Measurements from ENCODE around the gene SPDYC. TPM values are rescaled to one million over a fixed set of nuclear protein-coding genes. Genes with fewer than 3 reads are reported as not detected.

Gene SPDYC
- total and polyA plus RNA-seq, 2 of the 13 experiments (the other 11 are each of a cell fraction or from before 2014, with no cell fraction given): 0.15 to 0.33 TPM

DNA sequence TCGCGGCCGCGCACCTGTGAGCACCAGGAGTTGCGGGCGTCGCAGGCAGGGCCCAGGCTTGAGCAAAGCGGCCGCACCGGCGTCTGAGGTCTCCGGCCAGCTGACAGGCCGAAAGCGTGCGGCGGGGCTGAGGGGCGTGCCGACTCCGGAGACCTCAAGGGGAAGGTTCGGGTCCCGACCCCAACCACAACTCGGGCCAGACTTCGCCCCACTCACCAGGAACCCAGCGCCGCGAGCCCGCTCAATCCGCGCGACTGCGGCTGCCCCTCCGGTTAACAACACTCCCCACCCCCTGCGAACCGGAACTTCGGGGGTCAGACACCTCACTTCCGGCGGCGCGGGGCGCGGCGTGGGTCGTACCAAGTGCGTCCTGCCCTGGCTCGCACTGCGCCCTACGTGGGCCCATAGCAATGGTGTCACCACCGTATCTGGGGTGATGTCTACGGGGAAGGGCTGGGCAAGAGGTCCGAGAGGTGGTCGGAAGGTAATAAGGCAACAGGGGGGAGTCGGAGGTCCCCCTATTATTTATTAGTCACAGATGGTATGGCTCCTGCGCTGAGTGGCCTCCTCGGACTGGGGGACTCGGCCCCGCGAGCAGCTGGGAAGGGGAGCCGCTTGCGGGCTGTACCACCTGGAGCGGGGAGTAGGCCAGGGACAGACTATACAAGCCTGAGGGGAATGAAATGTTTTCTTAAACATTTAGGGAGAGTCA, 35.6 kb upstream of the SPDYC start, which contains the start of gene SYVN1 (continued):
- TF ChIP-seq, protein P1, sequence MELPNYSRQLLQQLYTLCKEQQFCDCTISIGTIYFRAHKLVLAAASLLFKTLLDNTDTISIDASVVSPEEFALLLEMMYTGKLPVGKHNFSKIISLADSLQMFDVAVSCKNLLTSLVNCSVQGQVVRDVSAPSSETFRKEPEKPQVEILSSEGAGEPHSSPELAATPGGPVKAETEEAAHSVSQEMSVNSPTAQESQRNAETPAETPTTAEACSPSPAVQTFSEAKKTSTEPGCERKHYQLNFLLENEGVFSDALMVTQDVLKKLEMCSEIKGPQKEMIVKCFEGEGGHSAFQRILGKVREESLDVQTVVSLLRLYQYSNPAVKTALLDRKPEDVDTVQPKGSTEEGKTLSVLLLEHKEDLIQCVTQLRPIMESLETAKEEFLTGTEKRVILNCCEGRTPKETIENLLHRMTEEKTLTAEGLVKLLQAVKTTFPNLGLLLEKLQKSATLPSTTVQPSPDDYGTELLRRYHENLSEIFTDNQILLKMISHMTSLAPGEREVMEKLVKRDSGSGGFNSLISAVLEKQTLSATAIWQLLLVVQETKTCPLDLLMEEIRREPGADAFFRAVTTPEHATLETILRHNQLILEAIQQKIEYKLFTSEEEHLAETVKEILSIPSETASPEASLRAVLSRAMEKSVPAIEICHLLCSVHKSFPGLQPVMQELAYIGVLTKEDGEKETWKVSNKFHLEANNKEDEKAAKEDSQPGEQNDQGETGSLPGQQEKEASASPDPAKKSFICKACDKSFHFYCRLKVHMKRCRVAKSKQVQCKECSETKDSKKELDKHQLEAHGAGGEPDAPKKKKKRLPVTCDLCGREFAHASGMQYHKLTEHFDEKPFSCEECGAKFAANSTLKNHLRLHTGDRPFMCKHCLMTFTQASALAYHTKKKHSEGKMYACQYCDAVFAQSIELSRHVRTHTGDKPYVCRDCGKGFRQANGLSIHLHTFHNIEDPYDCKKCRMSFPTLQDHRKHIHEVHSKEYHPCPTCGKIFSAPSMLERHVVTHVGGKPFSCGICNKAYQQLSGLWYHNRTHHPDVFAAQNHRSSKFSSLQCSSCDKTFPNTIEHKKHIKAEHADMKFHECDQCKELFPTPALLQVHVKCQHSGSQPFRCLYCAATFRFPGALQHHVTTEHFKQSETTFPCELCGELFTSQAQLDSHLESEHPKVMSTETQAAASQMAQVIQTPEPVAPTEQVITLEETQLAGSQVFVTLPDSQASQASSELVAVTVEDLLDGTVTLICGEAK (IDR thresholded peaks at IDR 0.05): peak; percentile 68
- TF ChIP-seq, protein P1 (CRISPR knock-in tag; IDR thresholded peaks at IDR 0.05): peak; percentile 44
- TF ChIP-seq CREB1 (IDR thresholded peaks at IDR 0.05) (peak; percentile 82), CREB1 (CRISPR knock-in tag; IDR thresholded peaks at IDR 0.05) (peak; percentile 93), ZNF549 (CRISPR knock-in tag; IDR thresholded peaks at IDR 0.05) (no peak), JARID2 (CRISPR knock-in tag; IDR thresholded peaks at IDR 0.05; ENCODE audit: insufficient replicate concordance) (peak; percentile 37), KLF12 (CRISPR knock-in tag; IDR thresholded peaks at IDR 0.05; ENCODE audit: borderline replicate concordance) (no peak; the same call in 1 of the 2 replicates), CBX2 (IDR thresholded peaks at IDR 0.05; ENCODE audit: low read depth, low read length) (no peak), CBX2 (CRISPR knock-in tag; IDR thresholded peaks at IDR 0.05; ENCODE audit: low read depth) (no peak), ZNF788 (CRISPR knock-in tag; IDR thresholded peaks at IDR 0.05; ENCODE audit: borderline replicate concordance) (peak; percentile 76; the same call in 1 of the 2 replicates), CAMTA2 (CRISPR knock-in tag; IDR thresholded peaks at IDR 0.05; ENCODE audit: borderline replicate concordance) (no peak), ZNF274 (CRISPR knock-in tag; IDR thresholded peaks at IDR 0.05) (peak; percentile 91), ELF3 (CRISPR knock-in tag; IDR thresholded peaks at IDR 0.05) (peak; percentile 55; the same call in 1 of the 2 replicates), MATR3 (CRISPR knock-in tag; IDR thresholded peaks at IDR 0.05) (no peak), ZNF10 (CRISPR knock-in tag; IDR thresholded peaks at IDR 0.05; ENCODE audit: borderline replicate concordance, low read depth) (no peak), TBP (CRISPR knock-in tag; IDR thresholded peaks at IDR 0.05) (no peak)
- TF ChIP-seq, protein P2, sequence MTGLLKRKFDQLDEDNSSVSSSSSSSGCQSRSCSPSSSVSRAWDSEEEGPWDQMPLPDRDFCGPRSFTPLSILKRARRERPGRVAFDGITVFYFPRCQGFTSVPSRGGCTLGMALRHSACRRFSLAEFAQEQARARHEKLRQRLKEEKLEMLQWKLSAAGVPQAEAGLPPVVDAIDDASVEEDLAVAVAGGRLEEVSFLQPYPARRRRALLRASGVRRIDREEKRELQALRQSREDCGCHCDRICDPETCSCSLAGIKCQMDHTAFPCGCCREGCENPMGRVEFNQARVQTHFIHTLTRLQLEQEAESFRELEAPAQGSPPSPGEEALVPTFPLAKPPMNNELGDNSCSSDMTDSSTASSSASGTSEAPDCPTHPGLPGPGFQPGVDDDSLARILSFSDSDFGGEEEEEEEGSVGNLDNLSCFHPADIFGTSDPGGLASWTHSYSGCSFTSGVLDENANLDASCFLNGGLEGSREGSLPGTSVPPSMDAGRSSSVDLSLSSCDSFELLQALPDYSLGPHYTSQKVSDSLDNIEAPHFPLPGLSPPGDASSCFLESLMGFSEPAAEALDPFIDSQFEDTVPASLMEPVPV (CRISPR knock-in tag; IDR thresholded peaks at IDR 0.05): 0 out of 2 replicates have a peak, but pooled peaks have one; percentile 38
- TF ChIP-seq, protein P3, sequence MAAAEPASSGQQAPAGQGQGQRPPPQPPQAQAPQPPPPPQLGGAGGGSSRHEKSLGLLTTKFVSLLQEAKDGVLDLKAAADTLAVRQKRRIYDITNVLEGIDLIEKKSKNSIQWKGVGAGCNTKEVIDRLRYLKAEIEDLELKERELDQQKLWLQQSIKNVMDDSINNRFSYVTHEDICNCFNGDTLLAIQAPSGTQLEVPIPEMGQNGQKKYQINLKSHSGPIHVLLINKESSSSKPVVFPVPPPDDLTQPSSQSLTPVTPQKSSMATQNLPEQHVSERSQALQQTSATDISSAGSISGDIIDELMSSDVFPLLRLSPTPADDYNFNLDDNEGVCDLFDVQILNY (CRISPR knock-in tag; conservative IDR thresholded peaks at IDR 0.05): no peak
- TF ChIP-seq, protein P4, sequence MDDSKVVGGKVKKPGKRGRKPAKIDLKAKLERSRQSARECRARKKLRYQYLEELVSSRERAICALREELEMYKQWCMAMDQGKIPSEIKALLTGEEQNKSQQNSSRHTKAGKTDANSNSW (CRISPR knock-in tag; IDR thresholded peaks at IDR 0.05; ENCODE audit: borderline replicate concordance): peak; percentile 74; the same call in 1 of the 2 replicates

All from HepG2 (cell line).